SIG-M5 (cell line): Measurements from ENCODE around the gene SHISA5.
"Not testable (repeated sequence)": the region's sequence is repeated elsewhere in the genome, so short reads cannot be mapped to it uniquely, and the experiment has no call there.

Experiments used
- DNase-seq: peaks from one replicate; lab custom pipeline; 2025; lab: John Stamatoyannopoulos, UW

SHISA5 gene

DNA sequence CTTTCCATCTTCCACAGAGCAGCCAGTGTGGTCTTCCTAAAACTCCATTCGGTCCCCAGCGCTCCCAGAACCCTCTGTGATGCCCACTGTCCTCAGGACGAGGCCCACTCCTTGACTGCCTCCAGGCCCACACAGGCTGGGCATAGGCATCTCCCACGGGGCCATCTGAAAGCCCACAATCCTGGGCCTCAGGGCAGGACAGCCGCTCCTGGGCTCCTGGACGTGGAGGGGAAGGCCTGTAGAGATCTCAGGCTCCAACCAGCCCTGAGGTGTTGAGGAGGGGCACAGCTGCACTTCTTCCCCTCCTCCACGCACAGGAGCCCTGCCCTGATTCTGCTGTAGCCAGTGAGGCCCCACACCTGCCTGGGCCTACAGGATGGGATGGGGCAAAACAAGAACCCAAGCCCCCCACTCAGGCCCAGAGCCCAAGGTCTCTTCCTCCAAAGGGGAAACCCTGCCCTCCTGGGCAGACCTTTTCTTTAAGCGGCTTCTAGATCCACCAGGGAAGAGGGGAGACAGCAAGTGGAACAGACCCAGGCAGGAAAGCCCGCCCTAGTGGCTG, 25.9 kb downstream of the SHISA5 start:
- no peak for DNase-seq

DNA sequence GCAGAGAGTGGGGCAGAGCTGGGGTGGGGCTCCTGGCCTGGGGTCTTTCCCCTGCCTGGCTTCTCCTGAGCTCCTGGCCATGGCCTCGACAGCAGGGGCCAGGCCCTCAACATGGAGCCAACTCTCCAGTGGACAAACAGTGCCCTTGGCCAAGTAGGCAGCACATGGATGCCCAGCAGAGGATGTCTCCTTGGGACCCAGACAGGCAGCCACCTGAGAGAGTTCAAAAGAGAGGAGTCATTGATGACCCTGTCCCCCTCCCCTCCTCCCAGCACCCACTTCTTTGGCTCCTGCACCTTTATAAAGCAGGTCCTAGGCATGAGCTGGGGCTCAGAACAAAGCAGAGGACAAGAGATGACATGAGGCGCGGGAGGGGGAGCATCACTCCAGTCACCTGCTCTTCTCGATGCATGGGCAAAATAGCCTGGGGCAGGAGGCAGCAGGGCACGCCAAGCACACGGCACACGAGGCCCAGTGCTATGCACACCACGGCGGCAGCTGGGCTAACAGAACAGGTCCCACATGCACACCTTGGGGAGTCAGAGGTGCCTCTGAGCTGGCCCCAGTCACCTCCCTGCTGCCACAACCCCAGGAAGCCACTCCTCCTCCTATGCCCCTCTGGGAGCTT, 27.4 kb downstream of the SHISA5 start:
- DNase-seq: no peak

DNA sequence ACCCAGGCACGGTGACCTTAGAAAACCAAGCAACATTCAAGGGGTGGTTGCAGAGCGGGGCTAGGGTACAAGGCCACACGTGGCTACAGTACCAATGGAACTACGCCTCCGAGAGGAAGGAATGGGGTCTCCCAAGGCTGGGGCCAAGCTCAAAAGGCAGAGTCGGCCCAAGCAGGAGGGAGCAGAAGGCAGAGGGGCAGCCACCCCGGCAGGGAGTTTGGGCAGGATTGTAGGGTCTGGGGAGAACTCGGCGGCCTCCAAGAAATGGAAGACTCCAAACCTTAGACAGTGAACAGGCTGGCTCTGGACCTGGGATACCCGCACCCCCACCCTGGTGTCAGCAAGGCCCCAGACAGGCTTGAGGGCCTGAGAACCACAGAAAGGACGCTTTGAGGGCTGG, 28.8 kb downstream of the SHISA5 start:
- no peak for DNase-seq

DNA sequence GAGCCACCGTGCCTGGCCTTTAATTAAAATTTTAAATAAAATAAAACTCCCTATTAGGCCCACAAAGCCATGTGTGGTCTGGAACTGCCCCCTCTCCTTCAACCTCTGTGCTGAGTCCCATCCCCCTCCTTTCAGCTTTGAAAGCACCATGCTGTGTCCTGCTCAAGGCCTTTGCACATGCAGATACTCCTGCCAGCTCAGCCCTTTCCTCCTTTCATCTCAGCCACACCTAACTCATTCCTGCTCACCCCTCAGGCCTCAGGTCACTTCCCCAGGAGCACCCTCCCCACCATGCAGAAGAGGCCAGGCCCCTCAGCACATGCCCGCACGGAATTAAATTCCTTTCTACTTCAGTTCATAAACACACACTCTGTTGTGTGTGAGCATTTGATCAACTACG, 29.4 kb downstream of the SHISA5 start:
- DNase-seq: no peak

DNA sequence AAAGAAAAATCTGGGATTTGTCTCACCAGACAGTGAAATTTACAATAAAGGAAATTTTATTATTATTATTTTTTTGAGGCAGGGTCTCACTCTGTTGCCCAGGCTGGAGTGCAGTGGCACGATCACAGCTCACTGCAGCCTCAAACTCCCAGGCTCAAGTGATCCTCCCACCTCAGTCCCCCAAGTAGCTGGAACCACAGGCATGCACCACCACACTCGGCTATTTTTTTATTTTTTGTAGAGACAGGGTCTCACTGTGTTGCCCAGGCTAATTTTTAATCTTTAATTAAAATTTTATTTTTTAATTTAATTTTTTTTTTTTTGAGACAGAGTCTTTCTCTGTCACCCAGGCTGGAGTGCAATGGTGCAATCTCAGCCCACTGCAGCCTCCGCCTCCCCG, 29.9 kb downstream of the SHISA5 start:
- not testable (repeated sequence) for DNase-seq

DNA sequence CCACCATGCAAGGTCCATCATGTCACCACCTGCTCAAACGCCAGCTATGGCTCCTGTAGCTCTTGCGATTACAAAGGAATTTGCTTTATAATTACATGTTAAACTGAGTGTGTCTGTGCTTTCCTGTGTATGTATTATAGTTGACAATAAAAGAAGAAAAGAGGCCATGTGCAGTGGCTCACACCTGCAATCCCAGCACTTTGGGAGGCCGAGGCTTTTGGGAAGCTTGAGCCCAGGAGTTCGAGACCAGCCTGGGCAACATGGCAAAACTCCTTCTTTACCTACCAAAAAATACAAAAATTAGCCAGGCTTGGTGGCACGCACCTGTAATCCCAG, 30.4 kb downstream of the SHISA5 start:
- DNase-seq: no peak

DNA sequence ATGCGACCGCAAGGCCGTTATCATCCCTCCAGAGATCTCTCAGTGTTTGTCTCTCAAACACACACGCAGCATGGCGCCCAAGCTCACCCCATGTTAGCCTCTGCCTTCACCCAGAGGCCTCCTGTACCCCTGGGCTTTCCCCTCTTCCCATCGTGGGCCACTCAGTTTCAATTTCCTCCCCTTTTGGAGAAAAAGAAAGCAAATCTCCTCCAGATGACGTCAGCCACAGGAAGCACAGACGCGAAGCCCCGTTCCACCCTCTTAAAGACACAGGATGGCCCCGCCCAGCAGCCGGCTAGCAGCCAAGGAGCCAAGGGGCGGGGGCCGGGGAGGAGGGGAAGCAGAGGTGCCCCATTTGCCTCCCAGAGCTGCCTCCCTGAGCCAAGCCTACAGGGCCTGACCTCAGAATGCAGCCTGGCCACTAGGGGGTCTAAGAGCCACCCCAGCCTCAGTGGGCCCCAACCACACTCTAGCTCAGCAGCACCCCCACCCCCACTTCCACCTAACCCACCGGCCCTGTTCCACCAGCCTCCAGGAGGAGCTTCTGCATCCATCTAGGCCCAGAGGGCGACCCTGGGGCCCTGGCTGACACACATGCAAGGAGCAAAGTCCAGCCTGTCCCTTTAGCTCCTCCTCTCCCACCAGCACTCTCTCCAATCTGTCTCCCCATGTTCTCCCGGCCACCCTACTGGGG, 30.9 kb downstream of the SHISA5 start:
- peak; percentile 91 for DNase-seq

DNA sequence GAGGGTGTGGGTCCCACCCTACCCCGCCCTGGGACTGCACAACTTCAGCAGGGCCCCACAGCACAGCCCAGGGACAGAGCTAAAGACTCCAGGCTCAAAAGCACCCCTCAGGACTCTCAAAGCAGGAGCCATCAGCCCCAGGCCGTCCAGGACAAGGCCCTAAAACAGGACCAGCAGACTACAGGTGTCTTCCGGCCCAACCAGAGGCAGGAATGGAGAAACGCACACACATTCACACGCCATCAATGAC, 31.4 kb downstream of the SHISA5 start:
- no peak for DNase-seq

DNA sequence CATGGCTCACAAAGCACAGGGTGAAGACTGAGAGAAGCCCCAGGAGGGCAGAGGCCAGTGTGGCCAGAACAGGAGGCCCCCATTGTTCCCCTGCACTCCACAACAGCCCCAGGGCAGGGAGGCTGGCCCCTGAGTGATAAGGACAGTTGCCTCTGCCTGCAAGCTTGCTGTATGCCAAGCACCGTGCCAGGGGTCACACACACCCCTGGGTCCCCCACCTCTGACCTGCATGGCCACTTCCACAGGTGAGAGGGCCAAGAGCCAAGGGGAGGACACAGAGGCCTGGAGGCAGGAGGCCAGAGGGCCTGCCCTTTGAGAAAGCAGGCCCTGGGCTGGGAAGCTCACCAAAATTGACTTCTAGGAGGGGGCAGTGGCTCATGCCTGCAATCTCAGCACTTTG, 33.7 kb downstream of the SHISA5 start:
- no peak for DNase-seq

DNA sequence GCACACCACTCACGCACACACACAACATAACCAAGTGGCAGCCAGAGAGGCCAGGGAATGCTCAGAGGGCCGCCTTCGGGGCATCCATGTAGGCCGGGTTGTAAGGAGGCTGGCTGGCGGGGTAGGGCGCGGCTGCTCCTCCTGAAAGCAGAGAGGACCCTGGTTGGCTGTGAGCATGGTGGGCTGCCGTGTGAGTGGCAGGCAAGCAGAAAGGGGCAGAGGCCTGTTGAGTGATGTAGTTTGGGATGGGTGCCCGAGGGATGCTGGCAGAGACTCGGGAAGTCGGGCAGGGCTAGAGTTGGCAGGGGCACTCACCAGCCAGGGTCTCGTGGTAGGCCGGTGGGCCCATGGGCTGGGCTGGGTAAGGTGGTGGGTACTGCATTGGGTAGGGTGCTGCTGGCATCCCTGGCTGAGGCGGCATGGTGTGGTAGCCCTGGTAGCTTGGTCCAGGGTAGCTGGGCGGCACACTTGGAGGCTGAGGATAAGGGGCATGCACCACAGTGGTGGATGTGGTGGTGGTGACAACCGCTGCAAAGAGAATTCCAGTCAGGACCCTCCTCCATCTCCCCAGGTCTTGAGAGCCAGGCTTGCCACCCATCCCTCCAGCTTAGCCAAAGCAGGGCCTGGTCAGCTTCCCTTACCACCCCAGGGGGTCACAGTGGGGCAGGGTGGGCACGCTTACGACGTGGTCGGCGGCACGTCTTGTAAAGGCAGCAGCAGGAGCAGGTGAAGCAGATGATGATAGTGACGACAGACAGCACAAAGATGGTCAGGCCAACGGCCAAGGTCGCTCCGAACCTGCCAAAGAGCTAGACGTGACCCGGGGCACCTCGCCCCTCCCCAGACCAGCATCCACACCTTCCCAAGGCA, 34.7 kb downstream of the SHISA5 start:
- no peak for DNase-seq

DNA sequence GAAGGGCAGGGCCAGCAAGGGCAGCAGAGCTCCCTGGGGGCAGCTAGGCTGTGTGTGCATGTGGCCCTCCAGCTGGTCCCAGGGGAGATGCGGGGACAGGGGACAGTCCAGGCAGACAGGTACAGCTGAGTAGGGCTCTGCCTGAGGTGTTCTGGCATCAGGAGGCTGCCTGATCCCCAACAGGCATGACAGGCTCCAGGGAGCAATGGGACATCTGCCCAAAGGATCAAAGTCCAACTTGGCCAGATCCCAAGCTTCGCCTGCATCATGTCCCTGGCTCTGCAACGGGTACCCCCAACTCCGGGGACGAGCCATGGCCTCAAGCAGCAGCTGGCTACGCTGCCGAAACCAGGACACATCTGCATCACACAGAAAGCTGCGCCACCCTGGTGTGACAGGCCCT, 35.6 kb downstream of the SHISA5 start:
- no peak for DNase-seq

DNA sequence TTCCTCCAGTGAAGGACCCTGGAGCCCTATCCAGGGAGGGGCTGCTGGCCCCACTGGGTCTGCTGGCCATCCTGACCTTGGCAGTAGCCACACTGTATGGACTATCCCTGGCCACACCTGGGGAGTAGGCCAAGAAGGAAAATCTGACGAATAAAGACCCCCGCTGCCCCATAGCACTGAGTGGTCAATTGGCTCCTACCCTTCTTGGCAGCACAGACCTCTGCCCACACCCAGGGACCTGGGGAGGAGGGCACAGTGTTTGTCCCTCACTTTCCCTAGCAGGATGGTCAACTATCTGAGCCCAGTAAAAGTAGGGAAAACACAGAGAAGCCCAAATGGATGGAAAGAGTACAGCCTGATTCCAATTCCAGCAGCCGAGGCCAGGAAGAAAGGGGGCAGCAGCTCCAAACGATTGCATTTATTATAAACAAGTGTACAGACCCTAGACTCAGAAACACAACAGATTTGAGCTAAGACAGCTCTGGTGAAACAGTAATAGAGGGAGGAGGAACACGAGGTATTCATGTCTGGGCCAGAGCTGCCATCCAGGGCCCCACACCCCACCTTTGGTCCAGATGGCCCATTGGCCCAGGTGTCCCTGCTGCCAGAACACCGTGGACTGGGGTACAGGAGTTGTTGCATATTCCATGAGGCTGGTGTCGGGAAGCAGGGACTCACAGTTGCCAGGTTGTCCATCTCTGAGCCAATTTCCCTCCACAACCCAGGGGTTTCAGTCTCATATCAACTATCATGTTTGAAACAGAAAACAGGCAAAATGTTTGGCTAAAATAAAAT, 36.3 kb downstream of the SHISA5 start:
- no peak for DNase-seq

DNA sequence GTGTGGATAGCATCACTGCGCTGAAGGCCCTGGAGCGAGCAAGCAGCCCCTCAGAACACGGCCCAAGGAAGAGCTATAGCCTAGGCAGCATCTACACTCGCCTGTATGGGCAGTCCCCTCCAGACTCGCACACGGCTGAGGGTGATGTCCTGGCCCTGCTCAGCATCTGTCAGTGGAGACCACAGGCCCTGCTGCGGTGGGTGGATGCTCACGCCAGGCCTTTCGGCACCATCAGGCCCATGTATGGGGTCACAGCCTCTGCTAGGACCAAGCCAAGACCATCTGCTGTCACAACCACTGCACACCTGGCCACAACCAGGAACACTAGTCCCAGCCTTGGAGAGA, 36.9 kb downstream of the SHISA5 start:
- no peak for DNase-seq

DNA sequence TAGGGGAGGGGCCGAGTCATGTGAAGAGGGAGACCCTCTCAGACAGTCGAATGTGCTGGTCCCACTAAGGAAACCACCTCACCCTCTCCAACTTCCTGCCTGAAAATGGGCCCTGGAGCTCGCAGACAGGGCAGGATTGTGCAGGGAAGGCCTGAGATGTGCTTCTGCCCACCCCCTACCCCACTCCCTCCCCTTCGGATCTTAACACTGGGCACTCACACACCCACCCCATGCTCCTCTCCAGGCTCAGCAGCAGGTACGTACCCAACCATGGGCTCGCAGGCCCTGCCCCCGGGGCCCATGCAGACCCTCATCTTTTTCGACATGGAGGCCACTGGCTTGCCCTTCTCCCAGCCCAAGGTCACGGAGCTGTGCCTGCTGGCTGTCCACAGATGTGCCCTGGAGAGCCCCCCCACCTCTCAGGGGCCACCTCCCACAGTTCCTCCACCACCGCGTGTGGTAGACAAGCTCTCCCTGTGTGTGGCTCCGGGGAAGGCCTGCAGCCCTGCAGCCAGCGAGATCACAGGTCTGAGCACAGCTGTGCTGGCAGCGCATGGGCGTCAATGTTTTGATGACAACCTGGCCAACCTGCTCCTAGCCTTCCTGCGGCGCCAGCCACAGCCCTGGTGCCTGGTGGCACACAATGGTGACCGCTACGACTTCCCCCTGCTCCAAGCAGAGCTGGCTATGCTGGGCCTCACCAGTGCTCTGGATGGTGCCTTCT, 37.4 kb downstream of the SHISA5 start:
- DNase-seq: no peak

DNA sequence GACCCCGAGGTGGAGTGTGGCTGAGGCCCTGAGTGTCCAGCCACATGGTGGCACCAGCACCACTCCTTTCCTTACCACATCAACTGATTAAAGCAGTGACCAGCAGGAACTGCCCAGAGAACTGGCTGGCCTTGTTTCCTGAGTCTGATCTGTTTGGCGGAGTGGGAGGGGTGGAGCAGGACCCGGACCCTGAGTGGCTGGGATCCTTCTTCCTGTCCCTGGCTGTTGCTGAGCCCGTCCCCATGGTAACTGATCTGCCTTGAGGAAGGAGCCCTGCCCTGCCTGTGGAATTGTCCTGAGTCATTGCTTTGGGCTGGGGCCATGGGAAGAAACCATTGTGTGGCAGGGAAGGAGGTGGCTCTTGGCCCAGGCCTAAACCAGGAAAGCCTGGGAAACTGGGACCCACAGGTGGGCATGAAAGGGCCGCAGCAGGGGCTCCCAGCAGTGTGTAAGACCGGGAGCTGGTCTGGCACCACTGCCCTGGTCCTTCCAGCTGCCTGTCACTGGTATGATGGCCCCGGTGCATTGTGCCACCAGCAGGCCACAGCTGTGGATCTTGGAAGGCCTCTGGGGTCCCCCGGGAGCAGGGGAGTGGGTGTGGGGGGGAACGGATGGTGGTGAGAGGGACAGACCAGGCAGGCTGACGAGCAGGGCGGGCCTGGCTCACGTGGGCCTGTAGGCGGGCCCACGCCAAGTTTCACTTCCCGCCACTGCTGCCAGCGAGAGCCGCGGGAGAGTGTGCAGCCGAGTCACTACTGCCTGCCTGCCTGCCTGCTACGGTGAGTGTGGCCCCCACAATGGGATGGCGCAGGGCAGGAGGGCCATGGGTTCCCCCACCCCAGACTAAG, 38.2 kb downstream of the SHISA5 start:
- DNase-seq: peak; percentile 51

DNA sequence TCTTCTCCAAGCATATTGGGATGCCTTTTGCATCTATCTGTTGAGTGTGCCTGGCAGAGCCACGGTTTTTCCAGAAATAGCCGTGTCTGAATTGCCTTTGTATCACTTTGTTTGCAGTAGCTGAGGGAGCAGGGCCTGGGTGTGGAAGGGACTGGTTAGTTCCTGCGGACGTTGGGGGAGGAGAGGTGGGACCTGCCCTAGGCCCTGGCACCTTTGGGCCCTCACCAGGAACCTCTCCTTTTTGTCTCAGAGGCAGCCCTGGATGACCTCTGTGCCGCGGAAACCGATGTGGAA, 38.8 kb downstream of the SHISA5 start:
- DNase-seq: no peak

DNA sequence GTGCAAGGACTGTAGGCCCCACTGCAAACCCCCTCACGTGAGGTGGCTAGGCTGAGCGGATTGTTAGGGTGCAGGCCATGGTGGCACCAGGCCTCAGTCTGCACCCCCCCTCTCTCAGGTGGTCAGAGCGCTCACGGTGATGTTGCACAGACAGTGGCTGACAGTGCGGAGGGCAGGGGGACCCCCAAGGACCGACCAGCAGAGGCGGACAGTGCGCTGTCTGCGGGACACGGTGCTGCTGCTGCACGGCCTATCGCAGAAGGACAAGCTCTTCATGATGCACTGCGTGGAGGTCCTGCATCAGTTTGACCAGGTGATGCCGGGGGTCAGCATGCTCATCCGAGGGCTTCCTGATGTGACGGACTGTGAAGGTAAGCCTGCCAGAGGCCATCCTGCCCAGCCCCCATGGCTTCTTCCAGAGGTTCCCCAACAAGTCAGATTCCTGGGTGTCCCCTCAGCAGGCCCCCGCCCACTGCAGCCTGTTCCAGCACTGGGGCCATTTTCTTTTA, 39.2 kb downstream of the SHISA5 start:
- no peak for DNase-seq

DNA sequence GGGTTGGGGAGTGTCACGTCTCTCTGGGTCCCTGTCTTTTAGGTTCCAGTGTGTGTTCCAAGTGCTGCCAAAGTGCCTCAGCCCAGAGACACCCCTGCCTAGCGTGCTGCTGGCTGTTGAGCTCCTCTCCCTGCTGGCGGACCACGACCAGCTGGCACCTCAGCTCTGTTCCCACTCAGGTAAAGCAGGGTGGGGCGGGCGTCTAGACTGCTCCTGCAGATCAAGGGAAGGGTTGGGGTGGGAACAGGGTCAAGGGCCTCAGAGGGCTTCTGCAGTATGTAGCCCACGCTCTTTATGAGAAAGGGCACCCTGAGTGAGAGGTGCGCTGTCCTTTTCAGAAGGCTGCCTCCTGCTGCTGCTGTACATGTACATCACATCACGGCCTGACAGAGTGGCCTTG, 40.3 kb downstream of the SHISA5 start:
- DNase-seq: no peak

DNA sequence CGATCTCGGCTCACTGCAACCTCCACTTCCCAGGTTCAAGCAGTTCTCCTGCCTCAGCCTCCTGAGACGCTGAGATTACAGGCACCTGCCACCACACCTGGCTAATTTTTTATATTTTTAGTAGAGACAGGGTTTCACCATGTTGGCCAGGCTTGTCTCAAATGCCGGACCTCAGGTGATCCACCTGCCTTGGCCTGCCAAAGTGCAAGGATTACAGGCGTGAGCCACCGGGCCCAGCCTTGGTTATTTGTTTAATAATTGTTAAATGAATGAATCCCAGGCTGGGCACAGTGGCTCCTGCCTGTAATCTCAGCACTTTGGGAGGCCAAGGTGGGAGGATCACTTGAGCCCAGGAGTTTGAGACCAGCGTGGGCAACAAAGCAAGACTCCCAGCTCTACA, 42.2 kb downstream of the SHISA5 start:
- not testable (repeated sequence) for DNase-seq

DNA sequence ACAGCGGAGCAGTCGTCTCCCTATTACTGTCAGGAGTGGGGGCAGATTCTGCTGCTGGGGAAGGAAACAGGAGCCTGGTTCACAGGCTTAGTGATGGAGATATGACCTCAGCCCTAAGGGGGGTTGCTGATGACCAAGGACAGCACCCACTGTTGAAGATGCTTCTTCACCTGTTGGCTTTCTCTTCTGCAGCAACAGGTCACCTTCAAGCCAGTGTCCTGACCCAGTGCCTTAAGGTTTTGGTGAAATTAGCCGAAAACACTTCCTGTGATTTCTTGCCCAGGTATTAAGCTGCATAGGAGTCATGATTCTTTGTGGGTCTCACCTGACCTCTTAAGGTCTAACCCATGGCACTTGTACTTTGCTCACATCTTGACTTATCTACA, 43.5 kb downstream of the SHISA5 start:
- no peak for DNase-seq
